ENCODE data around the gene NELFB.

Gene NELFB

DNA sequence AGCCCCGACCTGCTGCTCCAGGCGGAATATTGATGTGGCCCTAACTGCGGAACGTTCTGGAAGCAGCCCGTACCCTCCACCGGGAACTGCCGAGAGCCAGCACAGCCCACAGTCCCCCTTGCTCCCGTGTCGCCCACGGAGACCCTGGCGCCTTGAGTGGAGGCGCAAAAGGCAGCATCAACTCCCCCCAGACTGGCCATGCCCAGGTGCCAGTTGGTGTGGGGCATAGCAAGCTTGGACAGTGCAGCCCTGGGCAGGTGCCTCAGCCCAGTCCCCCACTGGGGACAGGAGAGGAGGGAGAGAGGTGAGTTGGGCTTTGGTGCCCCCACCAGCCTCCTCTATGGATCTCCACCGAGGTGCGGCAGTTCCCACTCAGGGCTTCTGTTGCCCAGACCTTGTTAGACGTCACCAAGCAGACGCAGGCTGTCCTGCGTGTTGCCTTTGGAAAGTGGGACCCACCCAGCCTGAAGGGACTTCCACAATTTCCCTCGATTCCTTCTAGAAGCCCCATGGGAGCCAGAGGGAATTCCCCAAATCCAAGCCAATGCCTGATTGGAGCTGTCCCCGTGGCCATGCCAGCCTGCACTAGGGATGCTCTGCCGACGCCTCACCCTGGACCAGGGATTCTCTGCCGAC lies 66.7 kb downstream of the NELFB start:
- no peak for ATAC-seq
- TF ChIP-seq ARNTL (CRISPR knock-in tag; IDR thresholded peaks at IDR 0.05; ENCODE audit: borderline replicate concordance, low read depth) (no peak), ZNF8 (CRISPR knock-in tag; IDR thresholded peaks at IDR 0.05) (no peak), TCF4 (CRISPR knock-in tag; IDR thresholded peaks at IDR 0.05; ENCODE audit: borderline replicate concordance) (no peak), ZFP3 (CRISPR knock-in tag; IDR thresholded peaks at IDR 0.05) (no peak), TOX (CRISPR knock-in tag; IDR thresholded peaks at IDR 0.05; ENCODE audit: borderline replicate concordance) (no peak), RARB (CRISPR knock-in tag; IDR thresholded peaks at IDR 0.05) (no peak), ESRRG (CRISPR knock-in tag; IDR thresholded peaks at IDR 0.05) (no peak), OSR1 (CRISPR knock-in tag; IDR thresholded peaks at IDR 0.05) (no peak), TSHZ2 (CRISPR knock-in tag; IDR thresholded peaks at IDR 0.05) (no peak), ISL1 (CRISPR knock-in tag; IDR thresholded peaks at IDR 0.05) (no peak)
- TF ChIP-seq, protein P1, sequence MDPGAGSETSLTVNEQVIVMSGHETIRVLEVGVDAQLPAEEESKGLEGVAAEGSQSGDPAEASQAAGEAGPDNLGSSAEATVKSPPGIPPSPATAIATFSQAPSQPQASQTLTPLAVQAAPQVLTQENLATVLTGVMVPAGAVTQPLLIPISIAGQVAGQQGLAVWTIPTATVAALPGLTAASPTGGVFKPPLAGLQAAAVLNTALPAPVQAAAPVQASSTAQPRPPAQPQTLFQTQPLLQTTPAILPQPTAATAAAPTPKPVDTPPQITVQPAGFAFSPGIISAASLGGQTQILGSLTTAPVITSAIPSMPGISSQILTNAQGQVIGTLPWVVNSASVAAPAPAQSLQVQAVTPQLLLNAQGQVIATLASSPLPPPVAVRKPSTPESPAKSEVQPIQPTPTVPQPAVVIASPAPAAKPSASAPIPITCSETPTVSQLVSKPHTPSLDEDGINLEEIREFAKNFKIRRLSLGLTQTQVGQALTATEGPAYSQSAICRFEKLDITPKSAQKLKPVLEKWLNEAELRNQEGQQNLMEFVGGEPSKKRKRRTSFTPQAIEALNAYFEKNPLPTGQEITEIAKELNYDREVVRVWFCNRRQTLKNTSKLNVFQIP (CRISPR knock-in tag; IDR thresholded peaks at IDR 0.05; ENCODE audit: borderline replicate concordance, low read depth), result no peak
